Measurements from ENCODE around the gene USP32. TPM values are rescaled to one million over a fixed set of nuclear protein-coding genes. Genes with fewer than 3 reads are reported as not detected.

The USP32 gene
- total and polyA plus RNA-seq, 2 of the 8 experiments (the other 6 are each of a cell fraction or from before 2014, with no cell fraction given) = 29.6 to 112 TPM

GRCh38 chr17:60318830-60319229 lies 73.1 kb downstream of the USP32 start (continued):
- no peak for TF ChIP-seq POLR2A (IDR thresholded peaks at IDR 0.05; ENCODE audit: control extremely low read depth in 1 of 2, low read depth in 2 of 2, low read length in 2 of 2)
- no peak for TF ChIP-seq USF2 (IDR thresholded peaks at IDR 0.05; ENCODE audit: low read length)
- TF ChIP-seq NRF1 (IDR thresholded peaks at IDR 0.05; ENCODE audit: low read depth, low read length) = no peak
- TF ChIP-seq ASH2L (IDR thresholded peaks at IDR 0.05; ENCODE audit: low read length) = no peak
